Lower lobe of right lung (tissue), 2 donors: Measurements from ENCODE around the gene ARL4C. TPM values are rescaled to one million over a fixed set of nuclear protein-coding genes. Genes with fewer than 3 reads are reported as not detected.

Experiments
- ATAC-seq, 2 donors: fragments of 200-7000 bp; cut with Tn5 transposase; one replicate each; pipeline ENCODE4 v1.9.1; 2020 to 2022; ENCODE audit warnings: mild to moderate bottlenecking in 2 of 2, moderate library complexity in 2 of 2
- DNase-seq: peaks from one replicate; pipeline ENCODE4 v3.0.0-alpha.2; 2020
- H3K27ac ChIP-seq: fragments of 200-600 bp; one replicate; pipeline ENCODE4 v1.8.0; 2022
- H3K27me3 ChIP-seq: fragments of 200-600 bp; one replicate; pipeline ENCODE4 v1.8.0; 2022; ENCODE audit warnings: low read depth
- H3K36me3 ChIP-seq: fragments of 200-600 bp; one replicate; pipeline ENCODE4 v1.8.0; 2022; ENCODE audit warnings: mild to moderate bottlenecking
- H3K4me1 ChIP-seq: fragments of 200-600 bp; one replicate; pipeline ENCODE4 v1.8.0; 2022
- H3K4me3 ChIP-seq: fragments of 200-600 bp; one replicate; pipeline ENCODE4 v1.8.0; 2022; ENCODE audit warnings: mild to moderate bottlenecking
- H3K9me3 ChIP-seq: fragments of 200-600 bp; one replicate; pipeline ENCODE4 v1.8.0; 2022
- intact Hi-C: fragments of 100-400 bp; cut with DNase I; formaldehyde crosslinking; loops from one replicate; pipeline ENCODE4 v1.11.0; 2022
- total RNA-seq: library from RNA; stranded (reverse); fragmentation: NEBNext Ultra II Directional; extraction: Animal tissue kit (Norgen Biotek cat#: 25700); gene quantifications from one replicate; pipeline ENCODE4 v1.2.1, GENCODE V29; 2021
- TF ChIP-seq, protein P1 (sequence below): fragments of 200-600 bp; IDR thresholded peaks from one replicate; pipeline ENCODE4 v1.8.0; 2022; ENCODE audit warnings: antibody characterized with exemption, mild to moderate bottlenecking
- donor health status: DM: no; HTN: yes; CAD: no; lungs with severe emphysema.

Gene ARL4C
- total RNA-seq, 1 donor from 2014 or later, result 13.4 TPM

- TF ChIP-seq, protein P1, sequence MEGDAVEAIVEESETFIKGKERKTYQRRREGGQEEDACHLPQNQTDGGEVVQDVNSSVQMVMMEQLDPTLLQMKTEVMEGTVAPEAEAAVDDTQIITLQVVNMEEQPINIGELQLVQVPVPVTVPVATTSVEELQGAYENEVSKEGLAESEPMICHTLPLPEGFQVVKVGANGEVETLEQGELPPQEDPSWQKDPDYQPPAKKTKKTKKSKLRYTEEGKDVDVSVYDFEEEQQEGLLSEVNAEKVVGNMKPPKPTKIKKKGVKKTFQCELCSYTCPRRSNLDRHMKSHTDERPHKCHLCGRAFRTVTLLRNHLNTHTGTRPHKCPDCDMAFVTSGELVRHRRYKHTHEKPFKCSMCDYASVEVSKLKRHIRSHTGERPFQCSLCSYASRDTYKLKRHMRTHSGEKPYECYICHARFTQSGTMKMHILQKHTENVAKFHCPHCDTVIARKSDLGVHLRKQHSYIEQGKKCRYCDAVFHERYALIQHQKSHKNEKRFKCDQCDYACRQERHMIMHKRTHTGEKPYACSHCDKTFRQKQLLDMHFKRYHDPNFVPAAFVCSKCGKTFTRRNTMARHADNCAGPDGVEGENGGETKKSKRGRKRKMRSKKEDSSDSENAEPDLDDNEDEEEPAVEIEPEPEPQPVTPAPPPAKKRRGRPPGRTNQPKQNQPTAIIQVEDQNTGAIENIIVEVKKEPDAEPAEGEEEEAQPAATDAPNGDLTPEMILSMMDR, result no peak
- DNase-seq (no peak), ATAC-seq (no peak)
- peaks cover 3% of the 10 kb centered on the region for H3K4me1 ChIP-seq
- H3K4me3 ChIP-seq, result no peak overlapping the region
- H3K27ac ChIP-seq, result no peak overlapping the region
- no peaks in the 10 kb centered on the region for H3K36me3 ChIP-seq
- no peaks in the 10 kb centered on the region for H3K9me3 ChIP-seq
- H3K27me3 ChIP-seq, result no peaks in the 10 kb centered on the region
- intact Hi-C loops, result no loop called here
Measured at GRCh38 chr2:234454433-234454832, 42.4 kb downstream of the ARL4C start.

DNA sequence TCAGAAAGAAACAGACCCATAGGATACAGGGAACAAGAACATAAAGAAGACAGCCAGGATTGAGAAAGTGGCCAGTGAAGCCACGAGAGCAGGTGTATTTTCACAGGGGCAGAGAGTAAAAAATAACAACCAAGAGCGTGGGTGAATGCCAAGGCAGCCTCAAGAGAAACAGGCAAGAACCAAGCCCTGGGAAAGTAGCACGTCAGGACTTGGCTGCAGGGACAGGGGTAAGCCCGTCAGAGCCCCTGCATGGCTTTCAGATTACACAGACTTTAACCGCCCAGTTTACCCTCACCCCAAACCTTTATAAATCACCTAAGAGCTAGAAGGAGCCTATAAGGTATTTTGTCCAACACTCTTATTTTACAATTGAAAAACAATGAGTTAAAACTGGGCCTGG lies 43.7 kb downstream of the ARL4C start:
- no peaks in the 10 kb centered on the region for H3K9me3 ChIP-seq
- ATAC-seq (no peak), DNase-seq (no peak)
- intact Hi-C loops, result no loop called here
- no peaks in the 10 kb centered on the region for H3K36me3 ChIP-seq
- no peak overlapping the region for H3K4me3 ChIP-seq
- no peak overlapping the region for H3K27ac ChIP-seq
- TF ChIP-seq, protein P1, result no peak
- H3K4me1 ChIP-seq, result peaks cover 3% of the 10 kb centered on the region
- no peaks in the 10 kb centered on the region for H3K27me3 ChIP-seq

DNA sequence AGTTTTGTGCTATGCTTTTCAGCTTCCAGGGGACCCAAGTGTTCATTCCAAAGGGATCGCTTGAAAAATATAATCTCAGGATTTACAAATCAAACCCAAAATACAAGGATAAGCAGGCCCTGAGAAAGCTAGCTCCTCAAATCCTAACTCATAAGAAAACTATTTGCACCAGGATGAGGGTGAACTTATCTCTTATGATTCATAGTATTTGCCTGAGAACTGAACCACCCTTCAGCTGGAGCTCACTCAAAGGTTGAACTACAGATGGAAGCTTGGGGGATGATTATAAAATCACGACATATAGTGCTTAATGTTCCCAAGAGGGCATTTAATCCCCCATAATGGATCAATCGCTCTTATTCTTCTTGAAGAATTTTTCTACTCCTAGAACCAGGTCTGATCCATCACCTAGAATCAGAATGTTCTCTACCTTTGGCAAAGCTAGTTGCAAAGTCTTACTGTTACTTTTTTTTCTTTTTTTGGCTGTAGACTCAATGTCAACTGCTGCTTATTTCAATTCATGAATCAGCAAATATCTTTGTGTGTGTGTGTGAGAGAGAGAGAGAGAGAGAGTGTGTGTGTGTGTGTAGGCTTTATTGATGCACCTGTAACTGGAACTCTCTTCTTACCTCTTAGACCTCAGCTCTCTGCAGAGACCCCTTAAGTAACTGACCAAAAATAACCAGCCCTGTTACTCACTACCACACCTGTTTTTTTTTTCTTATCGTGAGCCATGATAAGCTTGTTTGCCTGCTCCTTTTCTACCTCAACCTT lies 44.8 kb downstream of the ARL4C start:
- ATAC-seq (no peak), DNase-seq (no peak)
- TF ChIP-seq, protein P1, result no peak
- no peak overlapping the region for H3K4me3 ChIP-seq
- peaks cover 3% of the 10 kb centered on the region for H3K4me1 ChIP-seq
- no peak overlapping the region for H3K27ac ChIP-seq
- H3K27me3 ChIP-seq, result no peaks in the 10 kb centered on the region
- no peaks in the 10 kb centered on the region for H3K9me3 ChIP-seq
- no peaks in the 10 kb centered on the region for H3K36me3 ChIP-seq
- intact Hi-C loops, result no loop called here

DNA sequence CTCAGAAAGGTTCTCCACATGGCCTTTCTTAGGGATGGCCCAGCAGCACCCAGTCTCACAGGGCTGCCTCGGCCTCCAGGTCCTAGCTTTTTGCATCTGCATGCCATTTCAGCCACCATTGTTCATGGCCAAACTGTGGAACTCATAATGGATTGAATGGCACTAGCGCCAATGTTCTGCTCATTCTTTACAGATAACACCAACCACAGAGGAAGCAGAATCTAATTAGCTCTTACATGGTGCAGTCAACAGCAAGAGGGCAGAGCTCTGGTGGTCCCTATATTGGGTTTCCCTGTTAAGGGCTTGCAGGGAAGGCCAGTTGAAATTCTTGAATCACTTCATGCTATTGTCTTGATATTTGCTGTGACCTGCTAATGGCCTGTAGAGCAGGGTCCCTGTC lies 45.6 kb downstream of the ARL4C start:
- Histone ChIP-seq H3K36me3 (no peaks in the 10 kb centered on the region), H3K4me3 (no peak overlapping the region), H3K9me3 (no peaks in the 10 kb centered on the region), H3K27me3 (no peaks in the 10 kb centered on the region), H3K4me1 (peaks cover 10% of the 10 kb centered on the region), H3K27ac (no peak overlapping the region)
- ATAC-seq (no peak), DNase-seq (no peak)
- TF ChIP-seq, protein P1, result no peak
- intact Hi-C loops, result no loop called here

DNA sequence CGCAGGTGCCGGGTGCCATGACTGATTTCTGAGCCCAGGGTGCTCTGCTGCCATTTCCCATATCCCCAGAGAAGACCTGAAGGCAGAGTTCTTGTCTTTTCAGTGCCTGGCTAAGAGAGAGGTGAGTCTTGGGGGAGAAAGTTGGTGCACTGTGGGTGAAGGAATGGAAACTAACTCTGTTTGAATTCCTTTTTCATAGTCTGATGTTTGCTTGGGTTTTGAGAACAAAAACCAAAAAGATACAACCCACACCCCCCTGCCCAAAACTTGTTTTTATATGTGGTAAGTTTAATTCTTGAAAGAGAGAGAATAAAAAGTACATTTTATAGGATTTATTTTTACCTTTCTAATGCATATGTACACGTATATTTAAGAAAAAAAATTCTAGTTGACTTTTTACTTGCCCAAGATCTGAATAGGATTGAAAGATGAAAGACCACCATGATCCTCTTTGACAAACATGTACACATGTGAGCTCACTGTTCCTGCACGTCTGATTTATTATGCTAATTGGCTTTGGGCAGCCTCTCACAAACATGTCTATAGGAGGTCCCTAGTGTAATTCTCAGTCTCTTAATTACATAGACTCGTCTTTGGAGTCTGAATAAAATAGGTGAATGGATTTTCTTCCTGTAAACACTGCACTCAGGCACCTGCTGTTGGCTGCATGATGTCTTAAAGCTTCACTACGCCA lies 46.3 kb downstream of the ARL4C start:
- ATAC-seq (no peak), DNase-seq (no peak)
- Histone ChIP-seq H3K4me3 (no peak overlapping the region), H3K36me3 (no peaks in the 10 kb centered on the region), H3K9me3 (no peaks in the 10 kb centered on the region), H3K4me1 (peaks cover 17% of the 10 kb centered on the region), H3K27ac (no peak overlapping the region), H3K27me3 (no peaks in the 10 kb centered on the region)
- TF ChIP-seq, protein P1, result no peak
- intact Hi-C loops, result no loop called here
